ENCODE measurements around the gene LUC7L3. TPM values are rescaled to one million over a fixed set of nuclear protein-coding genes. Genes with fewer than 3 reads are reported as not detected.

Gene LUC7L3
- total RNA-seq, 1 donor from 2014 or later, result 13.7 TPM

DNA sequence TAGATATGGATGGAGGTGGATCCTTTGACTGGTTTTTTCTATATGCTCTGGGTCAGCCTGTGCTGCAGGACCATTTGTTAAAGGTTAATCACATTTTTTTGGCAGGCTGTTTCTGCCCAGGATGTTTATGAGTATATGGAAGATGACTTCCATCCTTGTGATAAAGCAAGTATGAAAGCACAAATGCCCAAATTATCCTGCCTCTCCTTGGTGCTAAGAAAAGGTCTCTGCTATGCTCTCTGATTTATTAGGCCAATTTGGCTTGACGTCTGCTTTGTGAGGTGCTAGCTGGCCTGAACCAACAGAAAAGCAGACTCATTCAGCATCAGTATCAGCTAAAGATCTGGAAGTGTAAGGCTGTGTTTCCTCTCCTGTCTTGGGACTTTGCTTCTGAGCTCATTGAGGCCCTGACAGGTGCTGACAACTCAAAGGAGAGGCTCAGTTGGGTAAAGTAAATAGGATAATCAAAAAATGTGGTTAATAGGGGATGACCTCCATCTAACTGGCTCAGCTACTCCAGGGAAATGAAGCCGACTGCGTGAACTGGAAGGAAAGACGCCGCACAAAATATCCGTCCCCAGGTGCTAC, 26.9 kb upstream of the LUC7L3 start:
- Histone ChIP-seq H3K36me3 (ENCODE audit: control insufficient read depth, insufficient read depth, low read length) (peaks cover 10% of the 10 kb centered on the region), H3K27me3 (ENCODE audit: control insufficient read depth, insufficient read depth, low read length) (no peaks in the 10 kb centered on the region), H3K4me3 (ENCODE audit: low read depth, low read length) (no peak overlapping the region)
- DNase-seq (ENCODE audit: low read depth) (no peak), FAIRE-seq (no peak)
- TF ChIP-seq, protein P1, sequence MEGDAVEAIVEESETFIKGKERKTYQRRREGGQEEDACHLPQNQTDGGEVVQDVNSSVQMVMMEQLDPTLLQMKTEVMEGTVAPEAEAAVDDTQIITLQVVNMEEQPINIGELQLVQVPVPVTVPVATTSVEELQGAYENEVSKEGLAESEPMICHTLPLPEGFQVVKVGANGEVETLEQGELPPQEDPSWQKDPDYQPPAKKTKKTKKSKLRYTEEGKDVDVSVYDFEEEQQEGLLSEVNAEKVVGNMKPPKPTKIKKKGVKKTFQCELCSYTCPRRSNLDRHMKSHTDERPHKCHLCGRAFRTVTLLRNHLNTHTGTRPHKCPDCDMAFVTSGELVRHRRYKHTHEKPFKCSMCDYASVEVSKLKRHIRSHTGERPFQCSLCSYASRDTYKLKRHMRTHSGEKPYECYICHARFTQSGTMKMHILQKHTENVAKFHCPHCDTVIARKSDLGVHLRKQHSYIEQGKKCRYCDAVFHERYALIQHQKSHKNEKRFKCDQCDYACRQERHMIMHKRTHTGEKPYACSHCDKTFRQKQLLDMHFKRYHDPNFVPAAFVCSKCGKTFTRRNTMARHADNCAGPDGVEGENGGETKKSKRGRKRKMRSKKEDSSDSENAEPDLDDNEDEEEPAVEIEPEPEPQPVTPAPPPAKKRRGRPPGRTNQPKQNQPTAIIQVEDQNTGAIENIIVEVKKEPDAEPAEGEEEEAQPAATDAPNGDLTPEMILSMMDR (IDR thresholded peaks at IDR 0.05; ENCODE audit: insufficient read depth, low read length, severe bottlenecking), result no peak

DNA sequence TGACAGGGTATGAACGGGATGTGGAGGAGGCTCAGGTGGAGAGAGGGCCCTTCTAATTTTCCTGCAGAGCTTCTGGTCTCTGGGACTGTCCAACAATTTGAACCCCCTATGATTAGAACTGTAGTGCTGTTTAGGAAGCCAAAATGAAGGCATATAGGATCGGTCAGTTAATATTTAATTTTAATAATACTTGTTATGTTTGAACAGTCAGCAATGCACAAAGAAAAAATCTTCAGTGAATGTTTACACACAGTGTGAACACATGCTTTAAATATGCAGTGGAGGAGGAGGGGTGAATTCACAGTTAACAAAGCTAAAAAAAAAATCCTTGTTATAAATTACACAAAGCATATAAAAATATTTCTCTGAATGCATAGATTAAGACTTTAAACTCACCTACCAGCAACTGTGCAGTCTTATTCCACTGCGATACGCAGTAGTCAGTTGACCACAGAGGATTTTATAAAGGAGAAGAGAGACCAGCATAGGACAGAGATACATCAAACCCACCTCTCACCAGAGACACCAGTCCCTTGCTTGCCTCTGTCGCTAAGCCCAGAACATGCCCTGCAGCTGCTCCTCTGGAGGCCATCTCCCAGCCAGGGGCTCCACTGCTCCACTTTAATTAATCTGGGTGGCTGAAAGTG, 26.2 kb upstream of the LUC7L3 start:
- FAIRE-seq (no peak), DNase-seq (ENCODE audit: low read depth) (peak; percentile 74)
- H3K4me3 ChIP-seq (ENCODE audit: low read depth, low read length), result no peak overlapping the region
- no peaks in the 10 kb centered on the region for H3K27me3 ChIP-seq (ENCODE audit: control insufficient read depth, insufficient read depth, low read length)
- peaks cover 12% of the 10 kb centered on the region for H3K36me3 ChIP-seq (ENCODE audit: control insufficient read depth, insufficient read depth, low read length)
- TF ChIP-seq, protein P1 (IDR thresholded peaks at IDR 0.05; ENCODE audit: insufficient read depth, low read length, severe bottlenecking), result no peak

DNA sequence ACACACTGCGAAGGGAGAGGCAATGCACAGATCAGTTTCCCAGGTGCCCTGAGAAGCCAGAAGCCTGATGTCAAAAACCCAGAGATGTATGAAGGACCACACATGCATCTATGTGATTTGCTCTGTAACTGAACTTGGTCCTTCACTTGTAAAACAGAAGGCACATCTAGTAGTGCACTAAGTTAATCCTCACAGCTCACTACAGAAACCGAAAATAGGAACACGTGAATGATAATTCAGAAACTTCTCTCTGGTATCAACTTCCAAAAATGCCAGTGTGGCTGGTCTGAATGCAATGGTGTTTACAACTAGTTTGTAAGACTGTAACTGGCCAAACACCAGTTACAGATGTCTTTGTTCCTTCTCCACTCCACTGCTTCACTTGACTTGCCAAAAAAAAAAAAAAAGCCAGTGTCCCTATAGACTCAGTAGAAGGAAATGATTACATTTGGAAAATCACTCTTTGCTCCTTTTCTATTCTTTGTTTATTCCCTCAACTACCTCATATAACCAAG, 23.0 kb upstream of the LUC7L3 start:
- no peak for FAIRE-seq
- H3K36me3 ChIP-seq (ENCODE audit: control insufficient read depth, insufficient read depth, low read length), result peaks cover 15% of the 10 kb centered on the region

DNA sequence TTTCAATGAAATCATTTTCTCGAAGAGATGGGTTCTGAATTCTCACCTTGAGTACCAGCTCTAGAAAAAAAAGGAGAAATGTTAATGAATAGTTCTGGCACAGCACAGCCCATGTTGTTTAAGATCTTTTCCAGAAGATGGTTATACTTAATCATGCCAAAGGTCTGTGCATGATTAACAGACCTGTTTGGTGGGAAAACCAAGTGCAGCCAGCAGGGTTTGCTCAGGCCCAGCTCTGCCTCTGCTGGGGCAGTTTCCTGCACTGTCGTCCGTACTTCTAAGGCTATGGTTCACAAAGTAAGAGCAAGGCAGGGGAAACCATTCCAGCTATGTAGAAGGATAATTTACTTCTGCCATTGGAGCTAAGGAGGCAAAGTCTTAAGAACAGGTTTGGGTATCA, 22.3 kb upstream of the LUC7L3 start:
- no peak for FAIRE-seq
- no peaks in the 10 kb centered on the region for H3K27me3 ChIP-seq (ENCODE audit: control insufficient read depth, insufficient read depth, low read length)
- no peak overlapping the region for H3K4me3 ChIP-seq (ENCODE audit: low read depth, low read length)
- TF ChIP-seq, protein P1 (IDR thresholded peaks at IDR 0.05; ENCODE audit: insufficient read depth, low read length, severe bottlenecking), result no peak
- H3K36me3 ChIP-seq (ENCODE audit: control insufficient read depth, insufficient read depth, low read length), result peaks cover 15% of the 10 kb centered on the region
- no peak for DNase-seq (ENCODE audit: low read depth)

More for the DNA sequence above, 23.0 kb upstream of the LUC7L3 start:
- TF ChIP-seq, protein P1 (IDR thresholded peaks at IDR 0.05; ENCODE audit: insufficient read depth, low read length, severe bottlenecking), result no peak
- DNase-seq (ENCODE audit: low read depth), result no peak
- no peak overlapping the region for H3K4me3 ChIP-seq (ENCODE audit: low read depth, low read length)
- no peaks in the 10 kb centered on the region for H3K27me3 ChIP-seq (ENCODE audit: control insufficient read depth, insufficient read depth, low read length)

DNA sequence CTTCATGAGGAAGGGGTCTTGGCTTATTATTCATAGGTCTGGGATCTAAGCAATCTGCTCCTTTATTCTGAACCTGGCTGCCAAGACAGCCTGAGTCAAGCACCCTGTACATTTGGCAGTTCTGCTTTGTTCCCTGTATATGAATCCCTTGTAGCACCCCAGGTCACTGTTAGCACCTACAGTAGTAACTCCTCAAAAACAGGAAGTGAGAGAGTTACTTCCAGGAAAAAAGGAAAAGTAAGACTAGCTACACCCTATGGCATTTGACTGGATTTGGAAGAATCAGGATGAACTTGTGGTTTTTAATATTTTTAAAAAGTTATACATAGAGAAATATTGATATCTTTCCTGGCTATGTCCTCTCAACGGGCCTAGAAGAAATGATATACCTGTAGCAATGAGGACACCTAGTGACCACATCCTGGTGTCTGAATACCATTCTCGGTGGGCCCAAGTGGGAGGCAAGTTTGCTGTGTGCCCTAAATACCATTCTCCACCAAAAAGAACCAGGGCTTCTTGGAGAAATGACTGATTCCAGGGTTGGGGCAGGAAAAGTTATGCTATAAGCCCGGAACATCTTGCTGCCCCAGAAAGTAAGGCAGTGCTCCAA, 21.6 kb upstream of the LUC7L3 start:
- Histone ChIP-seq H3K4me3 (ENCODE audit: low read depth, low read length) (no peak overlapping the region), H3K36me3 (ENCODE audit: control insufficient read depth, insufficient read depth, low read length) (peaks cover 15% of the 10 kb centered on the region), H3K27me3 (ENCODE audit: control insufficient read depth, insufficient read depth, low read length) (no peaks in the 10 kb centered on the region)
- DNase-seq (ENCODE audit: low read depth) (no peak), FAIRE-seq (no peak)
- TF ChIP-seq, protein P1 (IDR thresholded peaks at IDR 0.05; ENCODE audit: insufficient read depth, low read length, severe bottlenecking), result no peak

Data from bronchial epithelial cell (primary cell).